Neural cell (in vitro differentiated cells): Measurements from ENCODE around the gene DIS3L2. TPM values are rescaled to one million over a fixed set of nuclear protein-coding genes. Genes with fewer than 3 reads are reported as not detected.

Source experiments
- H2AFZ ChIP-seq: fragments of 200-600, 300-800 bp; sonication (generic), shearing (Covaris generic); 2 replicates; pipeline ENCODE4 v1.6.0; 2014; ENCODE audit warnings: low read depth, mild to moderate bottlenecking, antibody characterized with exemption, low read length, moderate library complexity
- H3F3A ChIP-seq: fragments of 200-600 bp; shearing (Covaris generic); 2 replicates; pipeline ENCODE4 v1.6.1; 2016; ENCODE audit warnings: mild to moderate bottlenecking, moderate library complexity, mixed read lengths, antibody characterized with exemption, low read length; ENCODE audit not compliant: insufficient read depth, poor library complexity, severe bottlenecking
- H3K27ac ChIP-seq: fragments of 200-600, 300-800 bp; sonication (generic), shearing (Covaris generic); 2 replicates; pipeline ENCODE4 v1.5.1; 2014; ENCODE audit warnings: mild to moderate bottlenecking, low read length, moderate library complexity
- H3K27me3 ChIP-seq: fragments of 300-800, 200-600 bp; sonication (generic), shearing (Covaris generic); 2 replicates; pipeline ENCODE4 v1.6.0; 2014; ENCODE audit warnings: mild to moderate bottlenecking, low read depth, low read length, moderate library complexity; ENCODE audit not compliant: insufficient read depth
- H3K36me3 ChIP-seq: fragments of 300-800, 200-600 bp; sonication (generic), shearing (Covaris generic); 2 replicates; pipeline ENCODE4 v1.5.1; 2014; ENCODE audit warnings: mild to moderate bottlenecking, antibody characterized with exemption, low read length, moderate library complexity; ENCODE audit not compliant: insufficient read depth
- H3K4me2 ChIP-seq: fragments of 300-800, 200-600 bp; sonication (generic), shearing (Covaris generic); 2 replicates; pipeline ENCODE4 v1.6.0; 2014; ENCODE audit warnings: mild to moderate bottlenecking, low read length
- H3K4me3 ChIP-seq: fragments of 300-800, 200-600 bp; sonication (generic), shearing (Covaris generic); 2 replicates; pipeline ENCODE4 v1.5.1; 2014; ENCODE audit warnings: mild to moderate bottlenecking, low read length, moderate library complexity
- H3K79me2 ChIP-seq: fragments of 200-600 bp; shearing (Covaris generic); replicated peaks from 2 replicates; pipeline ENCODE4 v1.6.0; 2014; ENCODE audit warnings: mild to moderate bottlenecking, low read length, moderate library complexity; ENCODE audit not compliant: insufficient read depth
- H3K9ac ChIP-seq: fragments of 300-800, 200-600 bp; sonication (generic), shearing (Covaris generic); 2 replicates; pipeline ENCODE4 v1.6.1; 2016; ENCODE audit warnings: mild to moderate bottlenecking, low read length, mixed read lengths
- H3K9me2 ChIP-seq: fragments of 200-600 bp; shearing (Covaris generic); 2 replicates; pipeline ENCODE4 v1.6.1; 2016; ENCODE audit warnings: mild to moderate bottlenecking, low read length, mixed read lengths; ENCODE audit not compliant: insufficient read depth
- H3K9me3 ChIP-seq: fragments of 200-600, 300-800 bp; sonication (generic), shearing (Covaris generic); 2 replicates; pipeline ENCODE4 v1.6.1; 2016; ENCODE audit warnings: mild to moderate bottlenecking, mixed run types, low read length, moderate library complexity, mixed read lengths
- H4K20me1 ChIP-seq: fragments of 200-600 bp; shearing (Covaris generic); 2 replicates; pipeline ENCODE4 v1.6.1; 2016; ENCODE audit warnings: mild to moderate bottlenecking, mixed run types; ENCODE audit not compliant: insufficient read depth
- EP300 ChIP-seq: fragments of 450-650 bp; conservative IDR thresholded peaks from 2 replicates; pipeline ENCODE4 v1.6.1; 2014; ENCODE audit warnings: antibody characterized with exemption, mild to moderate bottlenecking, moderate library complexity; ENCODE audit not compliant: poor library complexity, severe bottlenecking
- EZH2 ChIP-seq: fragments of 200-600, 300-800 bp; shearing (Covaris generic), sonication (generic); IDR thresholded peaks from 2 replicates; pipeline ENCODE4 v1.6.1; 2014; ENCODE audit warnings: antibody characterized with exemption, low read length, borderline replicate concordance, mild to moderate bottlenecking; ENCODE audit not compliant: insufficient read depth, poor library complexity, severe bottlenecking
- MXI1 ChIP-seq: fragments of 450-650 bp; conservative IDR thresholded peaks from 2 replicates; pipeline ENCODE4 v1.6.1; 2014; ENCODE audit warnings: antibody characterized with exemption, mild to moderate bottlenecking; ENCODE audit not compliant: poor library complexity, severe bottlenecking
- POLR2AphosphoS5 ChIP-seq: IDR thresholded peaks from 2 replicates; pipeline ENCODE4 v1.6.1; 2012
- RAD21 ChIP-seq: fragments of 450-650 bp; conservative IDR thresholded peaks from 2 replicates; pipeline ENCODE4 v1.6.1; 2014; ENCODE audit warnings: antibody characterized with exemption, mild to moderate bottlenecking, moderate library complexity
- SMC3 ChIP-seq: fragments of 450-650 bp; conservative IDR thresholded peaks from 2 replicates; pipeline ENCODE4 v1.6.1; 2014; ENCODE audit warnings: antibody characterized with exemption, mild to moderate bottlenecking, moderate library complexity; ENCODE audit not compliant: poor library complexity
- TAF1 ChIP-seq: IDR thresholded peaks from 2 replicates; pipeline ENCODE4 v1.6.1; 2012; ENCODE audit warnings: low read depth
- polyA plus RNA-seq: library from polyadenylated mRNA; depleted of rRNA; stranded (reverse); fragments of >200 nt; gene quantifications from 2 replicates; pipeline ENCODE4 v1.2.3, GENCODE V29; 2014
- TF ChIP-seq, protein P1 (sequence below): IDR thresholded peaks from 2 replicates; pipeline ENCODE4 v1.6.1; 2012; ENCODE audit warnings: borderline replicate concordance
- TF ChIP-seq, protein P2 (sequence below): fragments of 450-650 bp; IDR thresholded peaks from 2 replicates; pipeline ENCODE4 v1.5.1; 2014; ENCODE audit warnings: antibody characterized with exemption, mild to moderate bottlenecking, moderate library complexity; ENCODE audit not compliant: poor library complexity, severe bottlenecking

Gene DIS3L2
- polyA plus RNA-seq, 1 donor from 2014 or later, result 20.0 TPM

DNA sequence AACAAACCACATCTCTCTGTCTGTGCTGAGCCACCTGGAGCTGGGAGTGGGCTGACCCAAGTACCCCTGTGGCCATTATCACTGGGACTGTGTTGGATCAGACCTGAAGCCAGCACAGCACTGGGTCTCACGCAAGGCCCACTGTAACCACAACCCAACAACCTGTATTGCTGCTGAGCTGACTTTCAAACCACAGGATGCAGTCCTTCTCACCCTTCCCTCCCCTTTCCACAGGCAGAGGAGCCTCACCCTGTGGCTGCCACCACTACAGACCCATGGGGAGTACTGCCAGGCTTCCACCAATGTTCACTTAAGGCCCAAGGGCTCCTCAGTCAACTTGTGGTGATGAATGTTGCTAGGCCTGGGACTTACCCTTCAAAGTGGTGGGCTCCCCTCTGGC, 135.7 kb downstream of the DIS3L2 start:
- H3K4me2 ChIP-seq, result no peak overlapping the region
- no peaks in the 10 kb centered on the region for H3F3A ChIP-seq
- no peaks in the 10 kb centered on the region for H4K20me1 ChIP-seq
- no peaks in the 10 kb centered on the region for H3K27me3 ChIP-seq
- H2AFZ ChIP-seq, result no peak overlapping the region
- H3K9me3 ChIP-seq, result no peaks in the 10 kb centered on the region
- H3K9me2 ChIP-seq, result no peaks in the 10 kb centered on the region
- H3K4me3 ChIP-seq, result no peak overlapping the region
- H3K27ac ChIP-seq, result no peak overlapping the region
- H3K36me3 ChIP-seq, result no peaks in the 10 kb centered on the region
- no peaks in the 10 kb centered on the region for H3K79me2 ChIP-seq
- no peak overlapping the region for H3K9ac ChIP-seq
- TF ChIP-seq, protein P1, sequence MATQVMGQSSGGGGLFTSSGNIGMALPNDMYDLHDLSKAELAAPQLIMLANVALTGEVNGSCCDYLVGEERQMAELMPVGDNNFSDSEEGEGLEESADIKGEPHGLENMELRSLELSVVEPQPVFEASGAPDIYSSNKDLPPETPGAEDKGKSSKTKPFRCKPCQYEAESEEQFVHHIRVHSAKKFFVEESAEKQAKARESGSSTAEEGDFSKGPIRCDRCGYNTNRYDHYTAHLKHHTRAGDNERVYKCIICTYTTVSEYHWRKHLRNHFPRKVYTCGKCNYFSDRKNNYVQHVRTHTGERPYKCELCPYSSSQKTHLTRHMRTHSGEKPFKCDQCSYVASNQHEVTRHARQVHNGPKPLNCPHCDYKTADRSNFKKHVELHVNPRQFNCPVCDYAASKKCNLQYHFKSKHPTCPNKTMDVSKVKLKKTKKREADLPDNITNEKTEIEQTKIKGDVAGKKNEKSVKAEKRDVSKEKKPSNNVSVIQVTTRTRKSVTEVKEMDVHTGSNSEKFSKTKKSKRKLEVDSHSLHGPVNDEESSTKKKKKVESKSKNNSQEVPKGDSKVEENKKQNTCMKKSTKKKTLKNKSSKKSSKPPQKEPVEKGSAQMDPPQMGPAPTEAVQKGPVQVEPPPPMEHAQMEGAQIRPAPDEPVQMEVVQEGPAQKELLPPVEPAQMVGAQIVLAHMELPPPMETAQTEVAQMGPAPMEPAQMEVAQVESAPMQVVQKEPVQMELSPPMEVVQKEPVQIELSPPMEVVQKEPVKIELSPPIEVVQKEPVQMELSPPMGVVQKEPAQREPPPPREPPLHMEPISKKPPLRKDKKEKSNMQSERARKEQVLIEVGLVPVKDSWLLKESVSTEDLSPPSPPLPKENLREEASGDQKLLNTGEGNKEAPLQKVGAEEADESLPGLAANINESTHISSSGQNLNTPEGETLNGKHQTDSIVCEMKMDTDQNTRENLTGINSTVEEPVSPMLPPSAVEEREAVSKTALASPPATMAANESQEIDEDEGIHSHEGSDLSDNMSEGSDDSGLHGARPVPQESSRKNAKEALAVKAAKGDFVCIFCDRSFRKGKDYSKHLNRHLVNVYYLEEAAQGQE, result no peak
- no peak for TF ChIP-seq POLR2AphosphoS5
- TF ChIP-seq EP300, result no peak
- TF ChIP-seq, protein P2, sequence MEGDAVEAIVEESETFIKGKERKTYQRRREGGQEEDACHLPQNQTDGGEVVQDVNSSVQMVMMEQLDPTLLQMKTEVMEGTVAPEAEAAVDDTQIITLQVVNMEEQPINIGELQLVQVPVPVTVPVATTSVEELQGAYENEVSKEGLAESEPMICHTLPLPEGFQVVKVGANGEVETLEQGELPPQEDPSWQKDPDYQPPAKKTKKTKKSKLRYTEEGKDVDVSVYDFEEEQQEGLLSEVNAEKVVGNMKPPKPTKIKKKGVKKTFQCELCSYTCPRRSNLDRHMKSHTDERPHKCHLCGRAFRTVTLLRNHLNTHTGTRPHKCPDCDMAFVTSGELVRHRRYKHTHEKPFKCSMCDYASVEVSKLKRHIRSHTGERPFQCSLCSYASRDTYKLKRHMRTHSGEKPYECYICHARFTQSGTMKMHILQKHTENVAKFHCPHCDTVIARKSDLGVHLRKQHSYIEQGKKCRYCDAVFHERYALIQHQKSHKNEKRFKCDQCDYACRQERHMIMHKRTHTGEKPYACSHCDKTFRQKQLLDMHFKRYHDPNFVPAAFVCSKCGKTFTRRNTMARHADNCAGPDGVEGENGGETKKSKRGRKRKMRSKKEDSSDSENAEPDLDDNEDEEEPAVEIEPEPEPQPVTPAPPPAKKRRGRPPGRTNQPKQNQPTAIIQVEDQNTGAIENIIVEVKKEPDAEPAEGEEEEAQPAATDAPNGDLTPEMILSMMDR, result no peak
- TF ChIP-seq TAF1, result no peak
- no peak for TF ChIP-seq MXI1
- no peak for TF ChIP-seq EZH2
- TF ChIP-seq RAD21, result no peak
- TF ChIP-seq SMC3, result no peak

DNA sequence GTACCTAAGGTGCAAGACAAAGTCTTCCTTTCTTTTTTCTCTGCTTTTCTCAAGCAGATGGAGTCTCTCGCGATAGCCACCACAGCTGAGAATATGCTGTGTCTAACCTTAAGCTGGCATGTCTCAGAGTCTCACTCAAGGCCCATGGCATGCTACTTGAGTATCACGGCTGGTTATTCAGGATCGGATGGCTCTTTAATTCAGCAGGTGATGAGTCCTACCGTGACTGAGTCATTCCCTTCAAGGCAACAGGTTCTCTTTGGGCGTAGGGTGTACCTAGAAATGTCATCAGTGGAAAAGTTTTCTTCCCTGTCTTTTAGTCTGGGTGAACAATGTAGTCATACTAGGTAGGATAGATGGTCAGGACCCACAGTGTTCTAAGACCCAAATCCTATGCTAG, 136.2 kb downstream of the DIS3L2 start:
- H3K9me3 ChIP-seq, result no peaks in the 10 kb centered on the region
- H3K9me2 ChIP-seq, result no peaks in the 10 kb centered on the region
- H2AFZ ChIP-seq, result no peak overlapping the region
- no peak overlapping the region for H3K9ac ChIP-seq
- no peaks in the 10 kb centered on the region for H3K27me3 ChIP-seq
- H4K20me1 ChIP-seq, result no peaks in the 10 kb centered on the region
- TF ChIP-seq SMC3 (no peak), POLR2AphosphoS5 (no peak), RAD21 (no peak)
- H3K4me2 ChIP-seq, result no peak overlapping the region
- no peaks in the 10 kb centered on the region for H3K79me2 ChIP-seq
- H3K4me3 ChIP-seq, result no peak overlapping the region
- H3K36me3 ChIP-seq, result no peaks in the 10 kb centered on the region
- H3F3A ChIP-seq, result no peaks in the 10 kb centered on the region
- no peak overlapping the region for H3K27ac ChIP-seq

DNA sequence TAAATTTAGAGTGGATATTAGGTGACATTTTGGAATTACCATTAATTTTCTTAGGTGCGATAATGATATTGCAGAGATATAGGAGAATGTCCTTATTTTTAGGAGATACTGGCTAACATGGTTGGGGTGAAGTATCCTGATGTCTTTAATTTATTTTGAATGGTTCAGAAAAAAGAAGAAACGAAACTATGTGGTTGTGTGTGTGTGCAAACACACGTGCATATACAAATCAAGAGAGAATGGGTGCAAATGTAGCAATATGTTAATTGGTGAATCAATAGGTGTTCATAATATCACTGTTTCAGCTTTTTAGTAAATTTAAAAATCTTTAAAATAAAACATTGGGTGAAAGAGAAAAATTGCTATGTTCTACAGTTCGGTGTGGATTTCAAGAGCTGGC, 140.9 kb downstream of the DIS3L2 start:
- Histone ChIP-seq H3K4me3 (no peak overlapping the region), H3K9me2 (no peaks in the 10 kb centered on the region), H2AFZ (no peak overlapping the region), H3K27ac (no peak overlapping the region), H4K20me1 (no peaks in the 10 kb centered on the region), H3K9me3 (no peaks in the 10 kb centered on the region), H3K79me2 (no peaks in the 10 kb centered on the region), H3K36me3 (no peaks in the 10 kb centered on the region), H3K9ac (no peak overlapping the region), H3K27me3 (no peaks in the 10 kb centered on the region), H3F3A (no peaks in the 10 kb centered on the region), H3K4me2 (no peak overlapping the region)
- TF ChIP-seq SMC3 (no peak), EP300 (no peak), POLR2AphosphoS5 (no peak), RAD21 (no peak), EZH2 (no peak), MXI1 (no peak), TAF1 (no peak)
- TF ChIP-seq, protein P2, result no peak
- TF ChIP-seq, protein P1, result no peak
